Keratinocyte (primary cell): ENCODE results near the gene POLK. TPM values are rescaled to one million over a fixed set of nuclear protein-coding genes. Genes with fewer than 3 reads are reported as not detected.
A peak's percentile ranks its signal among the peaks of the same experiment; 100 is the strongest.

ENCODE experiments used
- DNase-seq: peaks from one replicate; pipeline ENCODE4 v3.0.0-alpha.2; 2011; ENCODE audit warnings: low read depth, missing footprints, low spot score
- FAIRE-seq: peaks from 2 replicates; lab custom pipeline; 2011; peaks lifted over from hg19 to GRCh38; lab: Jason Lieb, UNC
- H2AFZ ChIP-seq: 2 replicates; pipeline ENCODE4 v1.6.0; 2012; ENCODE audit warnings: low read length, control low read depth, inconsistent platforms; ENCODE audit not compliant: control insufficient read depth
- H3K27ac ChIP-seq: 2 replicates; pipeline ENCODE4 v1.5.1; 2011; ENCODE audit warnings: low read length; ENCODE audit not compliant: control insufficient read depth, insufficient read depth
- H3K27me3 ChIP-seq: 3 replicates; pipeline ENCODE4 v1.6.0; 2011; ENCODE audit warnings: low read length; ENCODE audit not compliant: control insufficient read depth, insufficient read depth; ENCODE audit errors: extremely low read depth
- H3K36me3 ChIP-seq, 2 experiments: 2 replicates in 1 of 2; 3 replicates in 1 of 2; pipeline ENCODE4 v1.5.1; 2011; ENCODE audit warnings: low read length in 2 of 2, mild to moderate bottlenecking in 1 of 2; ENCODE audit not compliant: control insufficient read depth in 2 of 2, insufficient read depth in 2 of 2; ENCODE audit errors: extremely low read depth in 1 of 2
- H3K4me1 ChIP-seq: 3 replicates; pipeline ENCODE4 v1.5.1; 2011; ENCODE audit warnings: low read length; ENCODE audit not compliant: control insufficient read depth, insufficient read depth; ENCODE audit errors: extremely low read depth
- H3K4me2 ChIP-seq: 3 replicates; pipeline ENCODE4 v1.6.0; 2011; ENCODE audit warnings: low read depth, low read length; ENCODE audit not compliant: control insufficient read depth, insufficient read depth; ENCODE audit errors: extremely low read depth
- H3K4me3 ChIP-seq, 3 experiments: fragments of 200-600 bp in 1 of 3; sonication (generic) in 1 of 3; 2 replicates in 2 of 3; 3 replicates in 1 of 3; pipeline ENCODE4 v1.5.1; 2011 to 2016; ENCODE audit warnings: low read length in 3 of 3, mild to moderate bottlenecking in 3 of 3, control low read depth in 2 of 3, inconsistent platforms in 1 of 3, low read depth in 1 of 3, mixed read lengths in 1 of 3, mixed run types in 1 of 3, moderate library complexity in 1 of 3; ENCODE audit not compliant: control insufficient read depth in 2 of 3, insufficient read depth in 2 of 3; ENCODE audit errors: extremely low read depth in 1 of 3
- H3K79me2 ChIP-seq: 2 replicates; pipeline ENCODE4 v1.6.0; 2012; ENCODE audit warnings: low read length; ENCODE audit not compliant: control insufficient read depth, insufficient read depth
- H3K9ac ChIP-seq: 3 replicates; pipeline ENCODE4 v1.6.0; 2011; ENCODE audit warnings: low read length; ENCODE audit not compliant: control insufficient read depth, insufficient read depth; ENCODE audit errors: extremely low read depth
- H3K9me1 ChIP-seq: 3 replicates; pipeline ENCODE4 v1.6.0; 2011; ENCODE audit warnings: low read length; ENCODE audit not compliant: control insufficient read depth, insufficient read depth; ENCODE audit errors: extremely low read depth
- H3K9me3 ChIP-seq: 2 replicates; pipeline ENCODE4 v1.5.1; 2012; ENCODE audit warnings: low read depth, low read length; ENCODE audit not compliant: control insufficient read depth
- H4K20me1 ChIP-seq: 3 replicates; pipeline ENCODE4 v1.6.0; 2011; ENCODE audit warnings: low read length; ENCODE audit not compliant: control insufficient read depth, insufficient read depth; ENCODE audit errors: extremely low read depth
- CTCF ChIP-seq, 3 experiments: IDR thresholded peaks in 1 of 3; conservative IDR thresholded peaks in 1 of 3; optimal IDR thresholded peaks in 1 of 3; 2 replicates in 2 of 3; 3 replicates in 1 of 3; pipeline versions ENCODE3 to v1.5.1; 2011; ENCODE audit warnings: low read length in 3 of 3, mild to moderate bottlenecking in 3 of 3, moderate library complexity in 2 of 3, control low read depth in 1 of 3, inconsistent platforms in 1 of 3; ENCODE audit not compliant: insufficient read depth in 2 of 3; ENCODE audit errors: extremely low read depth in 1 of 3
- EZH2 ChIP-seq: IDR thresholded peaks from one replicate; pipeline ENCODE4 v1.6.1; 2012; ENCODE audit warnings: inconsistent platforms, mild to moderate bottlenecking, low read length, moderate library complexity
- dilution Hi-C: fragments of 300-500 bp; cut with MboI; formaldehyde crosslinking; loops from one replicate; pipeline ENCODE4 v1.7.0; 2020; ENCODE audit warnings: low sequenced_read_pairs; ENCODE audit not compliant: extremely low pct_ligation_motif_present
- polyA plus RNA-seq, 5 experiments: library from polyadenylated mRNA; depleted of rRNA in 3 of 5; stranded (reverse) in 3 of 5; stranded (forward) in 1 of 5; unstranded in 1 of 5; fragments of >200 nt; gene quantifications; 1 replicate in 1 of 5; 2 replicates in 3 of 5; 3 replicates in 1 of 5; pipeline versions ENCODE4 v1.2.1 to v1.2.3, GENCODE V29; 2011 to 2012; ENCODE audit warnings: missing spikeins in 2 of 5, low read depth in 1 of 5, low replicate concordance in 1 of 5

Gene POLK
- polyA plus RNA-seq, 1 donor (not counting 4 experiments of a cell fraction or from before 2014, with no cell fraction given): 25.8 TPM

- peaks cover 4% of the 10 kb centered on the region for H3K79me2 ChIP-seq
- FAIRE-seq: no peak
- no peaks in the 10 kb centered on the region for H3K27me3 ChIP-seq
- no peak for DNase-seq
- H2AFZ ChIP-seq: no peak overlapping the region
- TF ChIP-seq EZH2: no peak
- TF ChIP-seq CTCF (optimal IDR thresholded peaks at IDR 0.05 in 1 of 3, IDR thresholded peaks at IDR 0.05 in 1 of 3, conservative IDR thresholded peaks at IDR 0.05 in 1 of 3; ENCODE audit: extremely low read depth in 1 of 3, insufficient read depth in 2 of 3, low read length in 3 of 3): no peak
- H3K36me3 ChIP-seq: peaks cover 2 to 11% of the 10 kb centered on the region in 2 experiments
- no peaks in the 10 kb centered on the region for H3K9me1 ChIP-seq
- H3K9ac ChIP-seq: no peak overlapping the region
- no peak overlapping the region for H3K4me3 ChIP-seq
- no peaks in the 10 kb centered on the region for H3K9me3 ChIP-seq
- H3K4me2 ChIP-seq: no peak overlapping the region
- no peak overlapping the region for H3K27ac ChIP-seq
- H3K4me1 ChIP-seq: peaks cover 8% of the 10 kb centered on the region
- dilution Hi-C loops: no loop called here
- no peaks in the 10 kb centered on the region for H4K20me1 ChIP-seq
Observed at GRCh38 chr5:75550597-75550996, 38.9 kb downstream of the POLK start.

- dilution Hi-C loops: no loop called here
- peak; percentile 65 for FAIRE-seq
- no peak overlapping the region for H2AFZ ChIP-seq
Observed at GRCh38 chr5:75551471-75551870, 39.8 kb downstream of the POLK start.

More at GRCh38 chr5:75551471-75551870, 39.8 kb downstream of the POLK start:
- Histone ChIP-seq H4K20me1 (no peaks in the 10 kb centered on the region), H3K9ac (no peak overlapping the region), H3K27ac (no peak overlapping the region), H3K9me3 (no peaks in the 10 kb centered on the region), H3K79me2 (no peaks in the 10 kb centered on the region), H3K4me2 (no peak overlapping the region), H3K4me1 (peaks cover 8% of the 10 kb centered on the region), H3K36me3 (peaks cover 2 to 11% of the 10 kb centered on the region in 2 experiments), H3K4me3 (no peak overlapping the region), H3K9me1 (no peaks in the 10 kb centered on the region), H3K27me3 (no peaks in the 10 kb centered on the region)
- no peak for DNase-seq
- TF ChIP-seq CTCF (optimal IDR thresholded peaks at IDR 0.05 in 1 of 3, IDR thresholded peaks at IDR 0.05 in 1 of 3, conservative IDR thresholded peaks at IDR 0.05 in 1 of 3; ENCODE audit: extremely low read depth in 1 of 3, insufficient read depth in 2 of 3, low read length in 3 of 3): no peak
- TF ChIP-seq EZH2: no peak
